ENCODE results near the gene ACCS.

The ACCS gene

DNA sequence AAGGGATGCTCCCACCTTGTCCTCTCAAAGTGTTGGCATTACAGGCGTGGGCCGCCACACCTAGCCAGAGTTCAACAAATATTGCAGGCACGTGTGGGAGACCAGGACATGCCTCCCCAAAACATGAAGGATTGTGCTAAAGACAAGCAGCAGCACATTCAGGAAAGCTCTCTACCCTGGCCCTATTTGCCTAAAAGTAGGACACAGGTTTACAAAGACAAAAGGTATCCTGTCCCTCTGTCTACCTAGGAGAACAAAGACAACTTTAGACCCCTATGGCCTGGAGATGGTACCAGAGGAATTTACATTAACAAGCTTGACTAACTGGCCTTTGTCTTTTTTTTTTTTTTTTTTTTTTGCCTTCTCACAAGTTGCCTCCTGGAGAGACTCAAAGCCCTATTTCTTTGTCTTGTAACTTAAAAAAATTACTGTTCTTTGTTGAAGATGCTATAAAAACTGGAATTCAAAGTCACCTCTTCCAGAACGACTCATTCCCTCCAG lies 859 bp upstream of the ACCS start:
- no peak for DNase-seq (ENCODE audit: extremely low read depth, low read depth)
- TF ChIP-seq, protein P1, sequence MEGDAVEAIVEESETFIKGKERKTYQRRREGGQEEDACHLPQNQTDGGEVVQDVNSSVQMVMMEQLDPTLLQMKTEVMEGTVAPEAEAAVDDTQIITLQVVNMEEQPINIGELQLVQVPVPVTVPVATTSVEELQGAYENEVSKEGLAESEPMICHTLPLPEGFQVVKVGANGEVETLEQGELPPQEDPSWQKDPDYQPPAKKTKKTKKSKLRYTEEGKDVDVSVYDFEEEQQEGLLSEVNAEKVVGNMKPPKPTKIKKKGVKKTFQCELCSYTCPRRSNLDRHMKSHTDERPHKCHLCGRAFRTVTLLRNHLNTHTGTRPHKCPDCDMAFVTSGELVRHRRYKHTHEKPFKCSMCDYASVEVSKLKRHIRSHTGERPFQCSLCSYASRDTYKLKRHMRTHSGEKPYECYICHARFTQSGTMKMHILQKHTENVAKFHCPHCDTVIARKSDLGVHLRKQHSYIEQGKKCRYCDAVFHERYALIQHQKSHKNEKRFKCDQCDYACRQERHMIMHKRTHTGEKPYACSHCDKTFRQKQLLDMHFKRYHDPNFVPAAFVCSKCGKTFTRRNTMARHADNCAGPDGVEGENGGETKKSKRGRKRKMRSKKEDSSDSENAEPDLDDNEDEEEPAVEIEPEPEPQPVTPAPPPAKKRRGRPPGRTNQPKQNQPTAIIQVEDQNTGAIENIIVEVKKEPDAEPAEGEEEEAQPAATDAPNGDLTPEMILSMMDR (IDR thresholded peaks at IDR 0.05; ENCODE audit: low read depth, low read length), result no peak

DNA sequence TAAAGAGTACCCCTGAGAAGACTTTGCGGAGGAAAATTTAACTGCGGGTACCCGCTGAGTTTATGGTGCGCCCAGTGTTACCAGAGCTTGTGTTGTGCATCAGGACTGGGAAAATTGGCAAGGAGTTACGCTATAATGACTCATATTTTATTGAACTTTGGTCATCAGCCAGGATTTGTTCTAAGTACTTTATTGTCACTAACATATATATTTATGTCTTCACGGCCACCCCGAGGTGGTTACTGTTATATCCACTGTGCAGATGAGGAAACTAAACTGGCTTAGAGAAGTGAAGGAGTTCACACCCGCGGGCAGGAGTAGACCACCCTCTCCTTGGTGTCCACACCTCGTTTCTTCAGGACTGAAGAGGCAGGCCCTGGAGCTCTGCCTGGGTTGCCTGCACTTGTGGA lies 667 bp downstream of the ACCS start:
- peak; percentile 14 for DNase-seq (ENCODE audit: extremely low read depth, low read depth)
- TF ChIP-seq, protein P1 (IDR thresholded peaks at IDR 0.05; ENCODE audit: low read depth, low read length), result no peak

DNA sequence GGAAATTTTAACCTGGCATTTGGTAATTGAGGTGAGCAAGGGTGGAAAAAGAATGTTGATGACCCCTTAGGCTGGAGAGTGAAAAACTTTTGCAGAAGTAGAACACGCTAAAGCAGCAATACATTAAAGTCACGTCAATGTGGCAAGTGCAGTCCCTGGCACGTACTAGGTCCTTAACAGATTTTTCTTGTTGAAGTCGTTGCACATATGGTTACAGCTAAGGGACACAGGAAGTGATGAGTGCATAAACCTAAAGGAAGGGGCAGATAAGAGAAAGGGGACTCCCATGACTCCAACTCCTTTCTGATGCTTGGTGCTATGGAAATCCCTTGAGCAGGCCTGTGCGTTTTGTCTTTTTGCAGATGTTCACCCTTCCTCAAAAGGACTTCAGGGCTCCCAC lies 1.2 kb downstream of the ACCS start:
- no peak for DNase-seq (ENCODE audit: extremely low read depth, low read depth)
- TF ChIP-seq, protein P1 (IDR thresholded peaks at IDR 0.05; ENCODE audit: low read depth, low read length), result no peak

DNA sequence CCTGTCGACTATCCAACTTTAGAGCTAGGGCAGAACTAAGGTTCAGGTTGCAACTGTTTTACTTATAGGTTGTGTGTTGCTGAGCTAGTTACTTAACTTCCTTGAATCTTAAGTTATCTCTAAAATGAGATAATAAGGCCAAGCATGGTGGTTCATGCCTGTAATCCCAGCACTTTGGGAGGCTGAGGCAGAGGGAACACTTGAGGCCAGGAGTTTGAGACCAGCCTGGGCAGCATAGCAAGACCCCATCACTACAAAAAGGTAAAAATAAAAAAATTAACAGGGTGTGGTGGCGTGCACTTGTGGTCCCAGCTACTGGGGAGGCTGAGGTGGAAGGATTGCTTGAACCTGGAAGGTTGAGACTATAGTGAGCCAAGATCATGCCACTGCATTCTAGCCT lies 2.1 kb downstream of the ACCS start:
- DNase-seq (ENCODE audit: extremely low read depth, low read depth), result no peak
- TF ChIP-seq, protein P1 (IDR thresholded peaks at IDR 0.05; ENCODE audit: low read depth, low read length), result no peak

DNA sequence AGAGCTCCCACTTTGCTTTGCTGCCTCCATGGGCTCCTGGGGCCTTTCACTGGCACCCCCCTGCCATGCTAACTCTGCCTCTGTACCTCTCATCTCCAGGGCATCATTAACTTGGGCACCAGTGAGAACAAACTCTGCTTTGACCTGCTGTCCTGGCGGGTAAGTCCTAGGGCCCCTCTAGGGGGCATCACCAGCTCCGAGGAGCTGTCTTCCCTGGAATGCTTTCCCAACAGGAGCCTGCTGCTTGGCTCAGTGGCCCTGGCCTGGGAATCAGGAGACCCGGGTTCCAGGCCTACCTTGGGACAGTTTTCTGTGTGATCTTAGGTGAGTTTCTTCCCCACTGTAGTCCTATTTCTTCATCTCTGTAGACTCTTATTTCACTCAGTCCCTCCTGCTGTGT lies 5.1 kb downstream of the ACCS start:
- no peak for DNase-seq (ENCODE audit: extremely low read depth, low read depth)

DNA sequence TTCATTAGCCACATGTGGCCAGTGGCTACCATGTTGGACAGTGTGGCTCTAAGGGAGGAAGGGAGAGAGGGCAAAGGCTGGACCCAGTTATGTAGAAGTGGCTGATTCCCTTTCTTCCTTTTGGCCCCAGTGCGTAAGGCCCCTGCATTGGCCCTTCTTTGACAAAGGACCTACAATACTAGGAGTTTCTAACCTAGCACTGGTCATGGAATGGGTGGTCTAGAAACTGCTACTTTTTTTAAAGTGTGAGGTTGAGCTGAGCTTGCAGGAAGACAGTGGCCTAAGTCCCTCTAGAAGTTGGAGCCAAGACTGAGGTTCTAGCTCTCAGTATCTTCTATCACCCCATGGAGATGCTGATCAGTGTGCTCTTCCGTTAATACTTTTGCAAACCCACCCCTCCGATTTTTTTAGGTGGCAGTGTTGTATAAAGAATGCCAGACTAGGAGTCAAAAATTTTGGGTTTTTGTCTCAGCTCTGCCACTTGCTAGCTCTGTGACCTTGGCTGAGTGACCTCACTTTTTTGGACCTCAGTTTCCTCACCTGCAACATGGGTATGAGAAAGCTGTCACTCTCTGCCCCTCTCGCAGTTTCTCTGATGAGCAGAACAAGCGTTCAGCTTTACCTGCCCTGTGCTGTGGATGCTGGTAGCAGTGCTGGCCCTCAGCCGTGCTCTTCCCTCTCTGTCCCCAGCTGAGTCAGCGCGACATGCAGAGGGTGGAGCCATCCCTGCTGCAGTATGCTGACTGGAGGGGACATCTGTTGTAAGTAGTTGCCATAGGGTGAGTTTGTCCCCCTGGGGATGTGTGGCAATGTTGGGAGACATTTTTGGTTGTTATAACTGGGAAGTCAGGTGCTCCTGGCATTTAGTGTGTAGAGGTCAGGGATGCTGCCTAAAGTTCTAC lies 6.9 kb downstream of the ACCS start:
- TF ChIP-seq, protein P1 (IDR thresholded peaks at IDR 0.05; ENCODE audit: low read depth, low read length), result no peak
- DNase-seq (ENCODE audit: extremely low read depth, low read depth), result no peak

More for the DNA sequence above, 5.1 kb downstream of the ACCS start:
- TF ChIP-seq, protein P1 (IDR thresholded peaks at IDR 0.05; ENCODE audit: low read depth, low read length), result no peak

DNA sequence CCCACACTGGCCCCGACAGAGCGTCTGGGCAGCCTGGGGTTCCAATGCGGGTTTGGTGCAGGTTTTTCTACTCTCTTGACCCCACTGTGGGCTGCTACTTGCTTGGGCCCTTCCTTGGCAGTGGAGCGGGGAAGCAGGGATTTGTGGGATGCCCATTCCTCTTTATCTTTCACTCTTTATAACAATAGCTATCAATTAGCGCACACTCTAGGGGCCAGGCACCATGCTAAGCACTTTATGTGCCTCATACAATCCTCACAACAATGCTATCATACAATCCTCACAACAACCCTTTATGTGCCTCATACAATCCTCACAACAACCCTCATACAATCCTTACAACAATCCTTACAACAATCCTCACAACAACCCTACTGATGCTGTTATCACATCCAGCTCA lies 12.7 kb downstream of the ACCS start:
- TF ChIP-seq, protein P1 (IDR thresholded peaks at IDR 0.05; ENCODE audit: low read depth, low read length), result no peak
- DNase-seq (ENCODE audit: extremely low read depth, low read depth), result no peak
